Cardiac atrium fibroblast (primary cell): ENCODE data around the gene KLC1. TPM values are rescaled to one million over a fixed set of nuclear protein-coding genes. Genes with fewer than 3 reads are reported as not detected.

Source experiments
- total RNA-seq: library from RNA; depleted of rRNA; stranded (reverse); fragments of >200 nt; gene quantifications from 2 replicates; pipeline ENCODE4 v1.2.3, GENCODE V29; 2015

The KLC1 gene
- 170 and 195 TPM in 2 replicates for total RNA-seq

DNA sequence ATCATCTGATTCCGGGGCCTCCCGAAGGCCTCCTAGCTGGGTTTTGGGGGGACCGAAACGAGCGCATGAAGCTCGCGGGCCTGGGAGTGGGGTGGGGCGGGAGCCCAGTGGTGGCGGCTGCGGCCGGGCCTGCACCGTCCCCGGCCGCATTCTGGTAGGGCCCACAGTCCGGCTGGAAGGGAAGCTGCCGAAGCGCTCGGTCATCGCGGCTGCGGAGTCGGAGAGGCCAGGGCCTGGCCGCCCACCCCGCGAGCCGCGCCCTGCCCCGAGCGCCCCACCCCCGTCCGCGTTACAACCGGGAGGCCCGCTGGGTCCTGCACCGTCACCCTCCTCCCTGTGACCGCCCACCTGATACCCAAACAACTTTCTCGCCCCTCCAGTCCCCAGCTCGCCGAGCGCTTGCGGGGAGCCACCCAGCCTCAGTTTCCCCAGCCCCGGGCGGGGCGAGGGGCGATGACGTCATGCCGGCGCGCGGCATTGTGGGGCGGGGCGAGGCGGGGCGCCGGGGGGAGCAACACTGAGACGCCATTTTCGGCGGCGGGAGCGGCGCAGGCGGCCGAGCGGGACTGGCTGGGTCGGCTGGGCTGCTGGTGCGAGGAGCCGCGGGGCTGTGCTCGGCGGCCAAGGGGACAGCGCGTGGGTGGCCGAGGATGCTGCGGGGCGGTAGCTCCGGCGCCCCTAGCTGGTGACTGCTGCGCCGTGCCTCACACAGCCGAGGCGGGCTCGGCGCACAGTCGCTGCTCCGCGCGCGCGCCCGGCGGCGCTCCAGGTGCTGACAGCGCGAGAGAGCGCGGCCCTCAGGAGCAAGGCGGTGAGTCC, at the start of gene KLC1:
Gene KLC1, plus strand, starts transcription at position 528 of the 819 bp plus-strand sequence. CDS start 25,354 bp downstream, outside the sequence.

DNA sequence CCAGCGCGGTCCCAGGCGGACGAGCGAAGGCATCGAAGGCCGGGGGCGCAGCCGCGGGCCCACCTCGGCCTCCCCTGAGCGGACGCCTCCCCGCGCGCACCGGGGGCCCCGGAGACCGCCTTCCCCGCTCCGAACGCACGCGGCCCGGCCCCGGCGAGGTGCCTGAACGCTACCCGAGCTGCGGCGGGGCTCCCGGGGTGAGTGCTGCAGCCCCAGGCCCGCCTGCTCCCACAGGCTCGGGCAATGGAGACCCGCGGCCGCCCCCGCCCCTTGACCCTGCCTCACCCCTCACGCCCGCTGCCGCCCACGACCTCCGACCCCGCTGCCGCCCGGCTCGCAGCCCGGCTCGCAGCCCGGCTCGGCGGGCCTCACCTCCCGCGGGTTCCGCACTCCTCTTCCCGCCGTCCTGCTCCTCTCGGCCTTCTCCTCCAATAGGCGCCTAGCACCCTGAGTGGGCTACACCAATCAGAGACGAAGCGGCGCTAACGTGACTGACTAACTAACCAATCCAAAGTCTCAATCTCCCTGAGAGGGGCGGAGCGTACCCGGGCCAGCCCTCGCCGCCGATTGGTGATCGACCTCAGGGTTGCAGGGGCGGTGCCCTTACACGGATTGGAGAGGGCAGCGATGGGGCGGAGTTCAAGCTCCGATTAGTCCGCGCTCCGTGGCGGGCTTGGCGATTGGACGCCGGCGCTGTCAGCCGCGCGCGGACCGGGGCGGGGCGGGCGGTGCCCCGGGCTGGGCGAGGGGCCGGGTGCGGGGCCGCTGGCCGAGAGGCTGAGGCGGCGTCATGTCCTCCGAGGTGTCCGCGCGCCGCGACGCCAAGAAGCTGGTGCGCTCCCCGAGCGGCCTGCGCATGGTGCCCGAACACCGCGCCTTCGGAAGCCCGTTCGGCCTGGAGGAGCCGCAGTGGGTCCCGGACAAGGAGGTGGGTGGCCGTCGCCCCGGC, 86.3 kb downstream of the KLC1 start, which contains the start of the genes XRCC3 and ZFYVE21:
Gene XRCC3, minus strand, starts transcription at position 400 of the 949 bp plus-strand sequence. CDS start 4,364 bp downstream, outside the sequence.
Gene ZFYVE21, plus strand, starts transcription at position 759 of the 949 bp plus-strand sequence. Its CDS starts 32 bp downstream, at position 791.

Other genes starting within 250 kb of the KLC1 start
- gene MARK3, start 243.8 kb upstream of the KLC1 start, total RNA-seq = 50.5 and 54.9 TPM in 2 replicates
- gene CKB, start 106.4 kb upstream of the KLC1 start, total RNA-seq = 44.9 and 67.9 TPM in 2 replicates
- gene TRMT61A, start 100.0 kb upstream of the KLC1 start, total RNA-seq = 8.1 and 11.2 TPM in 2 replicates
- gene BAG5, start 66.6 kb upstream of the KLC1 start, total RNA-seq = 19.7 and 21.1 TPM in 2 replicates
- 27.5 and 57.8 TPM in 2 replicates for gene COA8, start 66.3 kb upstream of the KLC1 start, total RNA-seq
- gene XRCC3, start 86.2 kb downstream of the KLC1 start, total RNA-seq = 6.0 and 11.0 TPM in 2 replicates
- 40.8 and 45.4 TPM in 2 replicates for gene ZFYVE21, start 86.6 kb downstream of the KLC1 start, total RNA-seq
- gene PPP1R13B, start 218.4 kb downstream of the KLC1 start, total RNA-seq = 3.1 and 6.6 TPM in 2 replicates